Suppressor macrophage treated with lipopolysaccharide for 1 hour (primary cell): ENCODE data around the gene RTRAF.

ENCODE experiments used
- DNase-seq, 3 donors: peaks; one replicate each; pipeline ENCODE4 v3.0.0-alpha.2; 2020 to 2022

The RTRAF gene

DNA sequence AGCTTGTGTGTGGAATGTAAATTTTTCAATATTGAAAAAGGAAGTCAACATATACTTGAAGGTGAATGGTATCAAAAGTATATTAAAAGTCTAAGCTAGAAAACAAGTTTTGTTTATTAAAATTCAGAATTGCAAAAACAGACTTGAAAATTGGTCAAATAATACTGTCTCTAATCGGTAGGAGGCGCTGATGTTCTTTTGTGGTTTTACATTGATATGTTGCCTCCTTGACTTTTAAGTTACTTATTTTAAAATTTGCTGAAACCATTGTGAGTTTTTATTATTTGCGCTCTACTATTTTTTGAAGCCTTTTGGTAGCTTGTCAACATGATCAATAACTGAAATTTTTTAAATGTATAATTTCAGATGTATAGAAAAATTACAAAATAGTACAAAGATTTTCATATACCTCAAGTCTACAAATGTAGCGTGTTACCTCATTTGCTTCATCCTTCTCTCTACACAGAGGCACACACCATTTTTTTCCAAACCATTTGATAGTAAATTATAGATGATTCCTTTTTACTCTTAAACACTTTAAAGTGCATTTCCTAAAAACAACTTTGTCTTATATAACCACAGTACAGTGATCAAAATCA is 6.9 kb downstream of the RTRAF start:
- peak; percentile 61 to 70 (median 69) for DNase-seq

DNA sequence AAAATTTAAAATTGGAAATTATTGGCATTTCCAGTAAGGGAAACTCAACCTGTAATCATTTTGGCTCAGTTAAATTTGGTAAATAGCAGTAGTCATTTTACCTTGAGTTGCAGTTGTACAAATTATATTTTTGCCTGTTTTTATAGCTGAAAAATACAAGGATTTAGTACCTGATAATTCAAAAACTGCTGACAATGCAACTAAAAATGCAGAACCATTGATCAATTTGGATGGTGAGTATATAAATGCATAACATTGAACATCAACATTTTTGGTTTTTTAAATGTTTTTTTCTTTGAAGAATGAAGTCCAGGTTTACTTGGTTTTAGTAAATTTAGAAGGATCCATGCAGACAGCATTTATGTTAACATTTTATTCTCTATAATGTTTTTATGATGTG is 9.0 kb downstream of the RTRAF start:
- DNase-seq = no peak

DNA sequence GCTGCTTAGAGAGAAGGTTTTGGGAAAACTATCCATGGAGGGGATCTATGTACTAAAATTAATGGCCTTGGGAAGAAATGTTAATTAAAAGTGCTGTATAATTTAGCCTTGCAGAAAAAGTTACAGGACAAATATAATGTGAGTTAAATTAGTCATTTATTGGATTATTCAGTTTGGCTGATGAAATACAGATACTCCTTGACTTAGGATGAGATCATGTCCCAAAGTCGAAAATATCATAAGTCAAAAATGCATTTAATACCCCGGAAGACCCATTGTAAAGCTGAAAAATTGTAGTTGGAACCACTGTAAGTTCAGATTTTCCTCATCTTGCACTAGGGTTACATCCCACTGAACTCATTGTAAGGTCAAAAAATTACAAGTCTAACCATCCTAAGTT is 9.7 kb downstream of the RTRAF start:
- no peak for DNase-seq

DNA sequence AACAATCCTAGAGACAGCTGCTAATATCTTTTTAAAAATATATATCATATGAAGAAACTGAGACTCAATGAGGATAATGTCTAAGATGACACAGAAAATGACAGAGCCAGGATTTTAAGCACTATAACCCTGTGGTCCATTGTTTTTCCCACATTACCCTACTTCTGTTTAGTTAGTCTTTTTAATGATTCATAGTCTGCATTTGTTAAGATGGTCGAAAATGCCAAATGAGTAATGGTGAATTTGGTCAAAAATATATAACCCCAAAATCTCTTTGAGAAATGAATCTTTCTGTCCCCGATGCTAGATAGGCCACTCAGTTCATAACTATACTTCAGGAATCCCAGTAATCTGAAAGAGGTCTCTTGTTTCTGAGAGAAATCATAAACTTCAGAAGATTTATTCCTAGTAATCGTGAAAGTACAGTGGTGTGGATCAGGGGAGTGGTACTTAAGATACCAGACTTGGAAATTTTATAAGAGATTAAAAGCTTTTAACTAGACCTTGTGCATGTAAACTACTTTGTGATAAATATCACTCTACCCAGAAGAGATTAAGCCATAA is 10.8 kb downstream of the RTRAF start:
- DNase-seq = no peak

DNA sequence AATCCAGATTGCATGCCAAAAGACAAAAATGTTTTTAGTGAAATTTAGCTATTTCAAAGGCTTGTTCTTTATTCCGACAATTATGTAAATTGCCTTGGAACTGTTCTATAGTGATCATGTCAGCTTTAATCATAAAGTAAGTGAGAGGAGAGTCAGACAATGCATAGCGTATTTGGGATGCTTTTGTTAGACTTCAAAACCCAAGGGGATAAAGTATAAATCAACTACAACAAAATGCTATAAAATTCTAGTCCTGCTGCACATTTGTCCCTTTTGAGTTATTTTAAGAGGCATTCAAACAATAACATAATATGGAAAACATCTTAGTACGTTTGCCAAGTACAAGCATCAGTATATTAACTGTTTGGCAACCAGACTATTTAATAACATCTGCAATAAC is 11.3 kb downstream of the RTRAF start:
- no peak for DNase-seq

DNA sequence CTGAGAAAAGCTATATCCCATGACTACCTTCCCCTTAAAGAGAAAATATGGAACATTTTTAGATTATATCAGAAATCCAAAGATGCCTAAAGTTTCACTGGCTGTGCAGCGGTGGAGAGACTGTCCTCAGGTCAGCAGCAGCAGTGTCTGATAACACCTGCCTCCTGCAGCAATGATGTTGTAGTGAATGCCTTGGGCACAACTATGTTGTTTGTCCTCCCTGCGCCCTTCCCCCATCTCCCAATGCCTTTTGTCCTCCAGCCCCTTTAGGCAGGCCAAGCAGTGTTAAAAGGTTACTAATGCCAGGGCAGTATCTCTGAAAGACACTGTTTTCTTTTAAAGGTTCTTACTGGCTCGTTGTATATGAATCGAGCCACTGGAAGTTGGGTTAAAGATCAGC is 13.2 kb downstream of the RTRAF start:
- no peak for DNase-seq

DNA sequence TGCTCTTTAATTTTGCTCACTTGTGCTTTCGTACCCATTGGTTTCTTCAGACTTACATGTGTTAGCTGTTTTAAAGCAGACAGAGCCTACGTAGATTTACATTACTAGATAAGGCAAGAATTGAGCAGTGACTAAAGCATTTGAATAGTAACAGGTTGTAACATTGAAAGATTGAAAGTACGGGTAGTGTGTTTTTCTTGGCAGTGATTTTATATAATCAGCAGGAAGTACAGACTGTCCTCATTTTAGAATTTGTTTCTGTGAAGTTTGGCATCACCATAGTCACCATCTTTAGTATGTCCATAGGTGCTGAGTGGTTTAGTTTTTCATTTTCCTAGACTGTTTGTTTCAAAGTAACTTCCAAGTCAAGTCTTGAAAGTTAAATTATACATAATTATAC is 14.0 kb downstream of the RTRAF start:
- no peak for DNase-seq

DNA sequence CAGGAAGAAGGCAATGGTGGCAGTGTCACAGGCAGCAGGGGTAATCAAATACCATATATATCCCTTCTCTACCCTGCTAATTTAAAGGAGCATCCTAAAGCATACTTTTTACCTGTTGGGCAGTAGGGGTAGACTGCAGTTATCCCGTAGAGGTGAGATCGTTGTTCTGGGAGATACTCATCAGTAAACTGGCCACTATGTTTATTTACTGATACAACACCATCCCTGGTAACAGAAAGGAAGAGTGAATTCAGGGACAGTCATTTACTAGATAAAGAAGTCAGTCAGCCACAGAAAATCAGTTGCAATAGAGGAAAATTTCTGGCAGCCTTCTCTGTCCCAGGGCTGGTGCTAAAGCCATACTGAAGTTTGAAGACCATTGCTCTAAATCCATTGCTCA is 16.3 kb downstream of the RTRAF start:
- DNase-seq = no peak

DNA sequence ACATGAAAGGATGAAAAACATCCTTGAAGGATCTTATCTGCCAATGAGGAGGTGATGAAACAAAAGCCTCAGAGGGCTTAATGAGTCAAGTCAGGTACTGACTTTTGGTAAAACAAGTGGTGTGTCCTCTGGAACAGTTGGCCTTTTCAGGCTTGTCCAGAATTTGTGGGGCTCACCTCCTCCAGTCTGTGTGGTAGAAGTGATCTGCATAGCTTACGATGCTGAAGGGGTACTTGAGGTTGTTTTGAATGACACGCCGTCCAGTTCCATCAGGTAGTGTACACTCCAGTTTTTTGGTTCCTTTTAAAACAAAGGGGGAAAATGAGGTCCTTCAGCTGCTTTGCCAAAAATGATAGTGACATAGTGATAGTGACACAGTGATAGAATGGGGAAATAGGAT is 17.0 kb downstream of the RTRAF start:
- no peak for DNase-seq

DNA sequence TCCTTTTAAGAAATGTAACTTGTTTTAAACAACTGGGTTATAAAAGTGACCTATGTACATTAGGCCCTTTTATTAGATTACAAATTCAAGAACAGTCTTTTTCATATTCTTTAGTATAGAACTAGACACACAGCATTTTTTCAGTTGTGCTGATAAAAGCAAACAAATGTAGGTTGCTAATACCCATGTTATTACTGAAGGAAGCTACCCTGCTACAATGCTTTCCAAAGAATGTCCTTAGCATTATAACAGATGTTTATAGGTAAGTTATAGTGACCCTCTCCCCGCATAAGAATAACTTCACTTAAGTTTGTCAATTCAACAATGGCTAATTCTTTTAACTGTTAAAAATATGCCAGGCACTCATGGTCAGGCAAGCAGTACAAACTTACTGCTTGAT is 17.9 kb downstream of the RTRAF start:
- no peak for DNase-seq

DNA sequence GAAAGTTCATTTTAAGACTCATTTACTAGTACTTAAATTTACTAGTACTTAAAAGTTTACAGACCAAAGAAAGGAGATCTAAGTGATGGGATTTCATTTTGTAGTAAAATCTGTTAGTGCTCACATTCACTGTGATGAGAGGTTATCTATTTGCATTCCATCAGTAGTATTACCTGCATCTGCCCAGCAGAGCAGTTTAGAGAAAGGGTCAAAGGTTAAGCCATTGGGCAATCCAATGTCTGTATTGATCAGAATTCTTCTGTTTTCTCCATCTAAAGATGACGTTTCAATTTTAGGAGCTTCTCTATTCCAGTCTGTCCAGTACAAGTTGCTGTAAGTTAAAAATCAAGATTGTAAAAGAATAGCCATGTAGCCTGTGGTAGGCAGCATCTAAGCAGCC is 18.3 kb downstream of the RTRAF start:
- DNase-seq = no peak

DNA sequence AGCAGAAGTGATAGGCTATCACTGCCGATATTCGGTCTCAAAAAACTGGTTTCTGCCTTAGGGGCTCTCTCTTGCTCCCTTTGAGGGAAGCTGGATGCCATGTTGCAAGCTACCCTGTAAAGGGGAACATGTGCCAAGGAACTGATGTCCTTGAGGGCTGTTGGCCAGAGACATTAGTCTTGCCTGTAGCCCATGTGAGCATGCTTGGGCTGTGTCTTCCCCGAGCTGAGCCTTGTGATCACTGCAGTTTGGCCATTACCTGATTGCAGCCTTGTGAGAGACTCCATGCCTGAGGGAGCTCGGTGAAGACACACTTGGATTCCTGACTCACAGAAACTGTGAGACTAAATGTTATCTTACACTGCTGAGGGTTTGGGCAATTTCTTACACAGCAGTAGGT is 18.8 kb downstream of the RTRAF start:
- DNase-seq = no peak

DNA sequence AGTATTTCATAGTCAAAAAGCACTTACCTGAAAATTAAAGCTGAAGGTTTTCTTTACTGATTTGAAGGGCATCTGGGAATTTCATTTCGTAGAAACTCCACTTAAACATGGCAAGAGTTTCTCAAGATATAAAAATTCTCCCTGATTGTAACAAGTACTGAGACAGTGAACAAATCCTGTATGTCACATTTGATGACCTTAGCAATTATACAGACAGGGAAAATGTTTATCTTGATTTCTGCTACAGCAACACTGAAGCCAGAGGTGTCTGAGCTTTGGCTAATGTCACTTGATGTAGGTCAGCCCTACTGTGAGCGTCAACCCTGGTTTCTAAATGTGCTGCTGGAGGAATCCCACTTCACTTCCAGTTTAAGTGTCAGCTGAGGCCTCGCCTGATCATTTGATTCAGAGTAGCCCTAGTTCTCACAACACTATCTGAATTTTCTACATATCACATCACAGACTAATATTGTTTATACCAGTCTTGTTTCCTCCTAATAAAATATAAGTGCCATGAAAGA is 20.9 kb downstream of the RTRAF start:
- no peak for DNase-seq

DNA sequence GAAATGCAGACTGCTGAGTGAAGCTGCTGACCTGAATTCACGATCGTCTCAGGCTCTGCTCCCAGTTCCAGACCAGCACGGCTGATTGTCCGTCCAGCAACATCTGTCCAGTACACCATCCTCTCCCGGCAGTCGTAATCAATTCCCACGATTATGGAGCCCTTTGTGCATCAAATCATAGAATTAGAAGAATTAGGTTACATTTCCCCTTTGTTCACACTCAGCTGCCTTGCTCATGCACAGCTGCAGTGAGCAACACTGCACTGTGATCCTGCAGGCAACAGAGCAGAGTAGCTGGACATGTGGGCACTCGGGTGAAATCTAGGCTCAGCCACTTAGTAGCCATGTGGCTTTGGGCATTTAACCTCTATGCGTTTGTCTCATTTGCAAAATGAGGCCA is 22.2 kb downstream of the RTRAF start:
- no peak for DNase-seq

DNA sequence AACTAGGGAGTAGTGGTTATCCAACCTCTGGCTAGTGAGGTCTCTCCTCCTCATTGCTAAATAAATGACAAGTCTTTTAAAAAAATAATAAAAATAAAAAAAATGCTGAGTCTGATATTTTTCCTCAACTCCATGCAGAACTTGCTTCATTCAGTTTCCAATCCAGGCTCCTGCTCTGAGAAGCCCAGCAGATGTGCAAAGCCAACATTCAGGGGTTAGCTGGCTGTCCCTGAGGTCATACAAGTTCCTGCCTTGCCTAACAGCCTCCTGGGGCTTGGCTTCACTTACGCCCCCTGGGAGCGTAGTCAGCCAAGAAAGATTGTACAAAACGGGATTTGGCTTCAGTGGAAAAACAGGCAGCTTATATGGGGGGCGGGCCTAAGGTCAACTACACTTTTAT is 23.3 kb downstream of the RTRAF start:
- no peak for DNase-seq

DNA sequence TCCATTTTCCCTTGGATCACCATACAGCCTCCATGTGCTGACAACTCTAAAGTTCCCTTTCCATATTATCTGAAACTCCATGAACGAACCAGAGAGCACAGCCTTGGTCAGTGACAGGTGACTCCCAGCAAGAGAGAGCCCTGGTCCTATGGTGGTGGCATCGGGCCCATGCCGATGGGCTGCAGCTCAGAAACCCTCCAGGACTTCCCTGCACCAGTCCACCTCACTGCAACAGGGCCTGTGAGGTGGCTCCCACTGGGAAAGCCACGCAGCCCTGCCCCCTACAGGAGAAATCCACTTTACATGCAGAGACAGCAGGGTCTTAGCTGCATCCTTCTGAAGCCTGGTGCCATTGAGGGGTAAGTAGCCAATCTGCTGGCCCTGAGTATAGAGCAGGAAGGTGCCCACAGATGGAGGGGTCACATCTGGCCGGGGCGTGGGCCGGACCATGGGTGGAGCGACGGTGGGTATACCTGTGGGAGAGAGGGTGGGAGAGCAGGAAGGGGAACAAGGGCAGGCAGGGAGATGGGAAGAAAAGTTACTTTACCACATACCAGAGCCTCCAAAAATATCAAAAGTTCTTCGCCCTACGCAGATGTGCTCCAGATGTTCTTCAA is 24.7 kb downstream of the RTRAF start:
- DNase-seq = no peak

DNA sequence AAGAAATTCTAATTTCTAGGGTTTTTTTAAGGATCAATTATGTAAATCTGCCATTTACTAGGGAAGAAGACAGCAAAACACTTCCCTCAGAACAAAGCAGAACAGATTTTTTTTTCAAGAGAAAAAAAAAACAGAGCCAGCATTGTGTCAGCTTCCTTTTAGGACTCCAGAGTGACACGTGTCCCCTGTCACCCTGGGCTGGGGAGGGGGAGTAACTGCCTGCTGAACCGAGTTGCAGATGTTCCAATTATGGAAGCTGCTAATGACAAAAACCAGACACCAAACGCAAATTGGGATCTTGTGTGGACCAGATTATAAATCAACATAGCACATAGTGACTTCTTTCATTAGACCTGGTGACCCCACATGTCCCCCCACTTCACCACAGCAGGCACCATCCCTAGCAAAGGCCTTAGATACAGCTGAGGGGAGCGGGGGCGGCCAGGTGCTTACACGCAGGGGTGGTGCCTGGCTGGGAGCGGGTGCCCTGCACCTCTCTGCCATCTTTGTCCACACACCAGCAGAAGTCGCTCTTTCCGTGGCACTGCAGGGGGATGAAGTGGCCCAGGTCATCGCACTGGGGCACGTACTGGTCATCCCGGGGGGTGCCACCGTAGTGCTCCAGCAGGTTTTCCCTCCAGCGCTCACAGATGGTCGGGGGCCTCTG is 25.4 kb downstream of the RTRAF start:
- peak in 2 of 3 donors; percentile 16 to 30 for DNase-seq

DNA sequence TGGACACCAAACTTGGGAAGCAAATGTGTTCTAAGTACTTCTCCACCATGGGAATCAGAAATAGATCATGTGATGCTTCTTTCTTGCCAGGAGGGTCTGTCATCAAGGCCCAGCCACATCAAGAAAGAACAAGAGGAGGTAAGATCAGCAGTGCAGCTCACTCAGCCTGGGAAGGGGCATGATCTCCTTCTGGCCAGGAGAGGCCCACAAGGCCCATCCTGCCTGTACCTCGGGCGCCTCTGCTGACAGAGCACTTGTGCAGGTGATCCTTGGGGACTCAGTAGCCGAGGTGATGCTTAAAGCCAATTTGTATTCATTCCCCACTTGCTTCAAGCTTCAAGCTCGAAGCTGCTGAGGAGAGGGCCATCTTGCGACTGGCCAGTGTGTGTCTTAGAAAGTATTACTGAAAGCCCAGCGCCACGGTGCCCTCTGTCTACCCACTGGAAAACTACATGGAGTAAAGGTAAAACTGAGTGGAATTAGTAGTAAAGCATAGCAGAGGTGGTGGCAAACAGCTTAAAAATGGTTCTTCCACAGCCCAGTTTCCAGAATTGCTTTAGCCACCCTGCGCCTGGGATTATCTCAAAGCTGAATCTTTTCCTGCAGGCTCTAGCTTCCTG is 26.2 kb downstream of the RTRAF start:
- peak in 1 of 3 donors; percentile 11 for DNase-seq

DNA sequence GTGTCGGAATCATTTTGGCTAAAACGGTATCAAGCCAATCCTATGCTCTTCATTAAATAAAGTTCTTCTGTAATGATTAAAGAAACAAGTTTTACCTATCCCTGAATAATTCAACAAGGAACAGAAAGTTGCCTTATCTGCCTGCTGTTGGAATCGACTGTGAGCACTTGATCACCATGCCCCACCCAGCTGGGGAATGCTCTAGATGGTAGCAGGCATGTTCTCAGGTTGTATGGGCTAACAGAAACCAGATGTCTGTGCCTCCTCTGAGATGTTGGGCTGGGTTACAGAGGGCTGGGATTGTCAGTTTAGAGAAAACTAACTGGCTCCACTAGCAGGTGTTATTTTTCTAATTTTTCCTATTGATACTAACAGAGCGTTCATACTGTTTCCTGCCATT is 28.9 kb downstream of the RTRAF start:
- no peak for DNase-seq

DNA sequence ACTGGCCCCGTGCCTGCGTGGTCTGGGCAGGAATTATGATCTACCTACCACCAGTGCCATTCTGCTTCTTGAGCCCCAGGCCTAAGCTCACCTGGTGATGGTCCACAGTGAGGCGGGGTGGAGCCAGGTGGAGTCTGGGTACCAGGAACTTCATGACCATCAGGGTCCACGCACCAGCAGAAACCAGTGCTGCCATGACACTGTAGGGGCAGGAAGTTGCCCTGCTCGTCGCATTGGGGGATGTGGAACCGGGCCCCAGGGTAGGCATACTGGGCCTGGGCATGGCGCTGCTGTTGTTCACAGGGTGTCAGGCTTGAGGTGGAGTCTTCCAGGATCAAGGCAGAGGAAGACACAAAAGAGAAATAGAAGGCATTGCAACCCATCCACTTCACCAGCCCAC is 29.6 kb downstream of the RTRAF start:
- no peak for DNase-seq

DNA sequence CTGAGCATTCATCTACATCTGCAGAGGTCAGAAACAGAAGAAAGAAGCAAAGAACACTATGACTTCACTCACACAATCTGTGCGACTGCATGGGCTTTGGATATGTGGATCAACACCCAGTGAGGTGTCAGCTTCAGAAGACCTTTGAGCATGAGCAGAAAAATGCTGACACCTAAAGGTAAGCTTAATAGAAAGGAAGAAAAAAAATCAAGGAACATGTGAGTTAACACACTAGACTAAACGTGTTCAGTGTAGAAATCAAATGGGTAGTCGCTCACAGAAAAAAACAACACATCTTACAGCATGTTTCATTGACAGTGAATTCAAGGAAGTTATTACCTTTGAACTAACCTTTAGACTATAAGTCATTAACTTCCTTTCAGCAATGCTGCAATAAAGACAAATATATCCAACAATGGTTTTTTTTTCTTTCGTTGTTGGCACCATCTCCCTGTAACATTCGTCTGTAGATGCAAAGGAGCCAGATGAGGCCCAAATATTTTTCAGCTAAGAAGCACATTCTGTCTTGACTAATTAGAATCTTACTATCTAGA is 30.9 kb downstream of the RTRAF start:
- no peak for DNase-seq

DNA sequence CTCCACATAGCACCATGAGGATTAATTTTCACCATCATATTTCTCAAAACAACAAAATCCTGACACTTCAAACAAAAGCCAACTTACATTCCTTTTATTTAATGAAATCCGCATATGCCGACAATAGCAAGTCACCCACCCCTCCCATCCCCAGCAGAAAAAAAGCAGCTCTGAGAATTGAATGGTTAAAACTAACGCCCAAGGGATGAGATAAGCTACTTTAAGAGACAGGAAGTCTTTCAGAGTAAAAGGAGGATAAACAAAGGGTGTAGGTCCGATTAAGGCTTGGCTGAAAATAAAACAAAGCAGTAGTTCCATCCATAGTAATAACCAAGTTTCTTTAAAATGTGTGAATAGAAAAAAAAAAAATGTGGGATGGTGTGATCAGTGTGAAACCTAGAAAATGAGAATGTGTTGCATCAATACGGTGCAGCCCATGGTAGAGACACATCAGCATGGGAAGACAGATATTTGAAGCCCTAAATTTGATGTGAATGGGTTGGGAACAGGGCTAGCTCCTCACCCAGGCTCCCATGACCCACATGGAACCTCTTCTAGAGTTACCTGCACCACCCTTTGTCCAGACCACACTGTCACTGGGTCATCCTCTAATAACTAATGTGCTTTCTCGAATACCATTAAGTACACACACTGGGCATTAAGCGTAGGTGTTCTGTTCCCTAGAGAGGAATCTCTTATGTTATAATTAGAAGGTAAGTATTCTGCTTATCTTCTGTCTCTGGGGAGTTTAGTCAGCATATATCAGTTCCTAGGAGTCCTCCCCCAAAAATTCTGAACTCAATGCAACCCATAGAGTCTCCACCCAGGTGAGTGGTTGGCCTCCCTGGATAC is 31.7 kb downstream of the RTRAF start:
- no peak for DNase-seq
